SHP77 (cell line): ENCODE data around the gene ATAD1.
"Not testable (repeated sequence)": the region's sequence is repeated elsewhere in the genome, so short reads cannot be mapped to it uniquely, and the experiment has no call there.

ENCODE experiments used
- DNase-seq, 2 experiments: peaks; one replicate each; lab custom pipeline; 2025; lab: John Stamatoyannopoulos, UW

Gene ATAD1

GRCh38 chr10:87846023-87846422 lies 28.0 kb upstream of the ATAD1 start:
- no peak for DNase-seq

DNA sequence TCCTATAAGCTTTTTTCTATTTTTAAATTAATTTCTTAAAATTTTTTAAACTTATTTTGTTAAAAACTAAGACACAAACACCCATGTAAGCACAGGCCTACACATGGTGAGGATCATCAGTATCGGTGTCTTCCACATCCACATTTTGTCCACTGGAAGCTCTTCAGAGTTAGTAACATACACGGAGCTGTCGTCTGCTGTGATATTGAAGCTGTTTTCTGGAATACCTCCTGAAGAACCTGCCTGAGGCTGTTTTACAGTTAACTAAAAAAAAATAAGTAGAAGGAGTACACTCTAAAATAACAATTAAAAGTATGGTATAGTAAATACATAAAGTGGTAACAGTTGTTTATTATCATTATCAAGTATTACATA lies 27.6 kb upstream of the ATAD1 start:
- no peak for DNase-seq

GRCh38 chr10:87844837-87845623 lies 27.0 kb upstream of the ATAD1 start:
- no peak for DNase-seq

- DNase-seq = no peak
Measured at GRCh38 chr10:87843714-87844113, 25.7 kb upstream of the ATAD1 start.

DNA sequence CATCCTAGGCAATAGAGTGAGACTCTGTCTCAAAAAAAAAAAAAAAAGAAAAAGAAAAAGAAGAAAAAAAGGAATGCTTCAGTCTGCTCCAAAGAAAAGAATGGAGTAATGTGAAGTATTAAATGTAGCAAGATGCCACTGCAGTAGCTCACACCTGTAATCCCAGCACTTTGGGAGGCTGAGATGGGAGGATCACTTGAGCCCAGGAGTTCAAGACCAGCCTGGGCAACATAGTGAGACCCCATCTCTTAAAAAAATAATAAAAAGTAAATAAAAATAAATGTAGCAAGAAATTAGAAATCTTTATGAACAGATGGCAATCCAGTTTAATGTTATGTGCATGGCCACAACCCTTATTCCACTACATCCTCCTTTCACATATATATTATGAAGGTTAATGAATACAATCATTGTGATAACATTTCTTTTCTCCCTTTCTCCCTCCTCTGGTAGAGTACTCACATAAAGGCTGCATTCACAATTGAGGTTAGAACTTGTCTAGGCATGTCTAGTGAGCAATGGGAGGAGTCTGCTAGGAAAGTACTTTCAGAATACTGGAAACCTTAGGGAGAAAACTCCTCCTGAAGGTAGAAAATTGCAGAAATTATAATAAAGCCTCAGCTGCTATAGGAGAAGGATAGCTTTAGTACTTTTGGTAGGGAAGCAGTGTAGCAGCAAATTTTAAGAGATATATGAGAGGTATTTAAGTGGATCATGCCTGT lies 24.9 kb upstream of the ATAD1 start:
- no peak for DNase-seq

DNA sequence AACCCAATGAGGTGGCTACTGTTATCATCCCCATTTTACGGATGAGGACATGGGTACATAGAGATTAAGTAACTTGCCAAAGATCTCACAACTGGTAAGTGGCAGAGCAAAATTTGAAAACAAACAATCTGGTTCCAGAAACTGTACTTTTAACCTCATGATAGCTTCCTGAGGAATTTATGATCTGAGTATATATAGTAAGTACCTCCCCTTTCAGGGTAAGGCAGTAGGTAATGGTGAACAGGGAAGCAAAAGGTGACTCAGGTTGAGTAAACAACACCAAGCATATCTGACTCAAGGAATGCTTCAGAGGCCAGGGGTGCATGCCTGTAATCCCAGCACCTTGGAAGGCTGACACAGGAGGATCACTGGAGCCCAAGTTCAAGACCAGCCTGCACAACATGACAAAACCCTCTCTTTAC lies 24.2 kb upstream of the ATAD1 start:
- DNase-seq = no peak

GRCh38 chr10:87841186-87841585 lies 23.2 kb upstream of the ATAD1 start:
- no peak for DNase-seq

DNA sequence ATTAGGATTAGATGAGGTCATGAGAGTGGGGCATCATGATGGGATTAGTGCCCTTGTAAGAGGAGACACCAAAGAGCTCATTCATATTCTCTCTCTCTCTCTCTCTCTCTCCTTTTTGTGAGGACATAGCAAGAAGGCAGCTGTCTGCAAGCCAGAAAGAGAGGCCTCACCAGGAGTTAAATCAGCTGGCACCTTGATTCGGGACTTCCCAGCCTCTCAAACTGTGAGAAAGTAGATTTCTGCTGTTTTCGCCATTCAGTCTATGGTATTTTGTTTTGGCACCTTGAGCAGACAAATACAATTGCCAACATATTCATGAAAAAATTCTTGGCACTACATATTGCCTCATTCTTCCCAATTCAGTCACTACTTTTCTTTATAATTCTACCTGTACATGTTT lies 20.6 kb upstream of the ATAD1 start:
- no peak for DNase-seq

DNA sequence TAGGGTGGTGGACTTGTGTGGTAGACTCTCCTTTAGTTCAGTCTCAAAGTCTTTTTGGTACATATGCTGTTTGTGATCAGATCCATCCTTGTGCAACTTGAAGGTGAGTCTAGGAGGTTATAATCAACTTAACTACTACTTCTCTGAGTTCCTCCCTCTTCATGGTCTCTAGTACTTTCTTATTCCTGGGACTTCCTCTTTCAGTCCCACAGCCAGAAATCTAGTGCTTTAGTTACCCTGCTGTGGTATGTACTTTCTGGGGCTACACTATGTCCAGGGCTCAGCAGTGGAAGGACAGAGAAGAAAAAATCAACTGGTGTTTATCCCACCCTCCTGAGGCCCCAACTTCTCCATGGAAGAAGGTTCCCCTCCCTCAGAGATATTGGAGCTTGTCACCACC lies 19.4 kb upstream of the ATAD1 start:
- no peak for DNase-seq

- no peak for DNase-seq
Measured at GRCh38 chr10:87836098-87836497, 18.1 kb upstream of the ATAD1 start.

DNA sequence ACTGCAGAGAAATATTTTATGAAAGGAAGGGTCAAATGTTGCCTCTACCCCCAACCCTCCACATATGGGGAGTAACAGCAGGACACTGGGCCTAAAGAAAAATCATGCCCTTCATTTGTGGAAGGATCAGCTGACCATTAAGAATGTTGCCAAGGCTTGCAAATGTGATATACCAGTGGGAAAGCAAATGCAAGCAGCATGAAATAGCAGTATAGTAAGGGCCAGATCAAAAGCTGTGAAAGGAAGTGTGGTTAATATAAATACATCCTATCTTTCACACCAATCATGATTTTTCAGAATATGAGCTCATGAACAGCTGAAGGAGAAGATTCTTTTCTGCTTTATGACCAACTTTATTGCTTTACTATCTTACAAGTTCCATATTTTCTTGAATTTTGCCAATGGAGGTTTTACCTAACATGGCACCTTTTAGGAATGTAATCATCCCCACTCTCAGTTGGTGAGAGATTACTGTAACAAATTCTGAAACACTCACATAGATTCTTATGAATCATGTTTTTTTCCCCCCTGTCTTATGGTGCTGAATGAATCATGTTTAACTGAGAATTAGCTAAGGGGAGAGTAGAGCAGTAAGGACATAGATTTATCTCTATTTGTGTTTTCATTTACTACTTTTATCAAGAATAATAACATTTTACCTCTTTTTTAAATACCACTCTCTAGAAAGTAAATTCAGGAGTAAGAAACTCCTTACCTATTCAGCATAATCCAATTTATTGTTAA lies 12.1 kb upstream of the ATAD1 start:
- no peak for DNase-seq

DNA sequence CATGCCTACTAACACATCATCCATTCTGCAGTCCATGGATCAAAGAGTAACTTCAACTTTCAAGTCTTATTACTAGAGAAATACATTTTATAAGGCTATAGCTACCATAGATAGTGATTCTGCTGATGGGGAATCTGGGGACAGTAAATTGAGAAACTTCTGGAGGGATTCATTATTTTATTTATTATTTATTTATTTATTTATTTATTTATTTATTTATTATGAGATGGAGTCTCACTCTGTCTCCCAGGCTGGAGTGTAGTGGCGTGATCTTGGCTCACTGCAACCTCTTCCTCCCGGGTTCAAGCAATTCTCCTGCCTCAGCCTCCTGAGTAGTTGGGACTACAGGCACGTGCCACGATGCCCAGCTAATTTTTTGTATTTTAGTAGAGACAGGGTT lies 11.0 kb upstream of the ATAD1 start:
- DNase-seq = not testable (repeated sequence)

DNA sequence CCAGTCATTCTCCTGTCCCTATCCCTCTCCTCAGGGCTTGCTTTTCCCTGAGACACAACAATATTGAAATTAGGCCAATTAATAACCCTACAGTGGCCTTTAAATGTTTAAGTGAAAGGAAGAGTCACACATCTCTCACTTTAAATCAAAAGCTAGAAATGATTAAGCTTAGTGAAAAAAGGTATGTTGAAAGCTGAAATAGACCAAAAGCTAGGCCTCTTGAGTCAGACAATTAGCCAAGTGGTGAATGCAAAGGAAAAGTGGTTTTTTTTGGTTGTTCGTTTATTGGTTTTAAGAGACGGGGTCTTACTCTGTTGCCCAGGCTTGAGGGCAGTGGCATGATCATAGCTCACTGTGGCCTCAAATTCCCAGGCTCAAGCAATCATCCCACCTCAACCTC lies 9.7 kb upstream of the ATAD1 start:
- DNase-seq = no peak

GRCh38 chr10:87826653-87827052 lies 8.6 kb upstream of the ATAD1 start:
- no peak for DNase-seq

- DNase-seq = no peak
Measured at GRCh38 chr10:87819289-87819585, 1.2 kb upstream of the ATAD1 start.

DNA sequence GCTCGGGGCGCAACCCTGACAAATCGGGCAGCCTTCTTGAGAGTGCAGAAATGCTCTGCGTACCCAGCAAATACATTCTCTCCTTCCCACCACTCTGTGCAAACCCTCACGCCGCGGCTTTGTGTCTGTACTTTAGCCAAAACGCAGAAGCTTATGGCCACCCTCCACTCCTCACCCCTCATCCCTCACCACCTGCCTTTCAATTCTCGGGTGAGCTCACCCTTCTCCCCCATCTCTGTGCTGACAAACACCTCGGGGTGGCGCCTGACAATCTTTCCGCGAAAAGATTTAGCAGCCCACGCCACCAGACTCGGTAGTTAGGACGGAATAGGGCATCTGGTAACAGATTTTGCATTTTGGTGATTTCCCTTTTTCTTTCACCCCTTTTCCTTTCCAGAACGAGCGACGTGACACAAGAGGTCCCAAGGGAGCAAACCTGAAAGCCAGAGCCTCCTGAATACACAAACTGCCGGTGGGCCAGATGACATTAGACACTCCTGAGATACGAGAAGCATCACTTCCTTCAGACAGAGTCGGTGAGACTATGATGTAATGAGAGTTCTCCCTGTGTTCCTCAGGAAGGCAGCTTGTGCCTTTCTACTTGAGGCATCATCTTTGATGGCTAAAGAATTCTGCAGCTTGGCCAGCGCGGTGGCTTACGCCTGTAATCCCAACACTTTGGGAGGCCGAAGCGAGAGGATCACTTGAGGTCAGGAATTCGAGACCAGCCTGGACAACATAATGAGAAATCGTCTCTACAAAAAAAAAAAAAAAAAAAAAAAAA lies 671 bp upstream of the ATAD1 start:
- DNase-seq = peak in 1 of 2 experiments; percentile 7

DNA sequence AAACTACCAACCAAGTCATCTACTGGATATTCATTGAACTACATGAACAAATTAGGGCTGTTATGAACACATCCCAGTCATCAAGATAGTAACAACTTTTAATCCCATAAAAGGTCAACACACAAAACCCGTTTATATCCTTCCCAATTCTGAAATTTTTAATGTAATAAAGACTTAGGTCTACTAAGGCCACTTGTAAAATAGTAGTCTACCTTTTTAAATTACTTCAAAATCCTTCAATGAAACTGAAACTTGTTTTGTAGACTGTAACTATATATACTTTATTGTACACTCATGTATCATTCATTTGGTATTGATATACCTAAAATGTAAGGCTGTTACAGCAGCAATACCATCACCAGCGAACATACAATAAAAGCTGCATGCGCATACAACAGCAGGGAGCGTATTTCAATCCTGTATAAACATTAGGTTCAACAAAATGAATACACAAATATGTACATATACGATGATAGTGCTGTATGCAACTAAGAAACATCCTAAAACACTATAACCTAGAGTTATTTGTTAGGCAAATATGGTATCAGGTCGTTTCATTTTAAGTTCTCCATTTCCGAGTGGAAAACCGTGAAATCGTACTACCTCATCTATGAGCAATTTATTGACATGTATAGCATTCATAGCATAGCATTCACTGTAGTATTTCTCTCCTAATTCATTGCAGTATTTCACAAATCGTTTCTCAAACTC lies 973 bp downstream of the ATAD1 start:
- no peak for DNase-seq

DNA sequence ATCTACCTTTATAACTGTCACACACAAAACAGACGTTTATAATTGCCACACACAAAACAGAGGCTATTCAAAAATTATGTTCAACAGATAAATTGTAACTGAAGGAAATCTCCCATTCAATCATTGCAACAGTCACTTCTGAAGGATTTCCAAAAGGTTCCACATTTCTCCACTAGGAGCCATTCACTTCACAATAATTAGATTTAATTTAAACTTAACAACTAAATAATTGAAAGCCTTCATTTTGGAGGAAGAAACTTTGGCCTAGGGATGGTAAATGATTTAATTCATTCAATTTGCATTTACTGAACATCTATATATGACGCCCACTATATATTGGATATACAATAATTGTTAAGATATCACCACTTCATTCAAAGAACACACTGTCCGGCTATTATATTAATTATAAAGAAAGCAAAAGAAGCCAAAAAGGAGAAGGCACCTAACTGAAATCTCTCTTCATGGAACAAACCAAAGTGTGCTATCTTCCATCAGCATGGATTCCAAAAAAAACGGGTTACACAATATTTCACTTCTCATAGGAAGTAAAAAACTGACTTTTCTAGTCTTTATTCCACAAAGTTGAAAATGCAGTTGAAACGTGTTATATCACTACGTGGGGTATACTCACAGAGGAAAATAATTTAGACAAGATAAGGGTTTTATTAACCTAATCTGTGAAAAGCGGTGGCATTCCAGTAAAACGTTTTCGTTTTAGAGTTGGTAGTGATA lies 1.7 kb downstream of the ATAD1 start:
- DNase-seq = no peak

- DNase-seq = no peak
Measured at GRCh38 chr10:87804939-87805569, 13.0 kb downstream of the ATAD1 start.

- no peak for DNase-seq
Measured at GRCh38 chr10:87803831-87804230, 14.2 kb downstream of the ATAD1 start.

DNA sequence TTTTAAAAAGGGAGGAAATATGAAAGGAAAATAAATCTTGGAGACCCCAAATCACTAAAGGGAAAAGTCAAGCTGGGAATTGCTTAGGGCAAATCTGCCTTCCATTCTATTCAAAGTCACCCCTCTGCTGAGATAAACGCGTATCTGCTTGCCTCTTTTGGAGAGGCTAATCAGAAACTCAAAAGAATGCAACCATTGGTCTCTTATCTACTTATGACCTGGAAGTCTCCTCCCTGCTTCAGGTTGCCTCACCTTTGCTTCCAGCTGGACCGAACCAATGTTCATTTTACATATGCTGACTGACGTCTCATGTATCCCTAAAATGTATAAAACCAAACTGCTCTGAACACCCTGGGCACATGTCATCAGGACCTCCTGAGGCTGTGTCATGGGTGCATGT lies 14.7 kb downstream of the ATAD1 start:
- no peak for DNase-seq
